IPS-NIHi11 (cell line): ENCODE data around the gene INSIG1.
A peak's percentile ranks its signal among the peaks of the same experiment; 100 is the strongest.

Source experiments
- DNase-seq: peaks from one replicate; pipeline ENCODE4 v3.0.0; 2012; ENCODE audit warnings: mixed read lengths, low spot score

Gene INSIG1

GRCh38 chr7:155327590-155328320, 30.1 kb downstream of the INSIG1 start:
- DNase-seq: no peak

DNA sequence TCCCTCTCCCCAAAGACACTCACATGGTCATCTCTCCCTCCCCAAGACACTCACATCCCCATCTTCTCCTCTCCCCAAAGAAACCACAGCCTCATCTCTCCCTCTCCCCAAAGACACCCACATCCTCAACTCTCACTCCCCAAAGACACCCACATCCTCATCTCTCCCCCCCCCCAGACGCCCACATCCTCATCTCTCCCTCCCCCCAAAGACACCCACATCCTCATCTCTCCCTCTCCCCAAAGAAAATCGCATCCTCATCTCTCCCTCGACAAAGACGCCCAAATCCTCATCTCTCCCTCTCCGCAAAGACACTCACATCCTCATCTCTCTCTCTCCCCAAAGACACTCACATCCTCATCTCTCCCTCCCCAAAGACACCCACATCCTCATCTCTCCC, 31.5 kb downstream of the INSIG1 start:
- DNase-seq: no peak

DNA sequence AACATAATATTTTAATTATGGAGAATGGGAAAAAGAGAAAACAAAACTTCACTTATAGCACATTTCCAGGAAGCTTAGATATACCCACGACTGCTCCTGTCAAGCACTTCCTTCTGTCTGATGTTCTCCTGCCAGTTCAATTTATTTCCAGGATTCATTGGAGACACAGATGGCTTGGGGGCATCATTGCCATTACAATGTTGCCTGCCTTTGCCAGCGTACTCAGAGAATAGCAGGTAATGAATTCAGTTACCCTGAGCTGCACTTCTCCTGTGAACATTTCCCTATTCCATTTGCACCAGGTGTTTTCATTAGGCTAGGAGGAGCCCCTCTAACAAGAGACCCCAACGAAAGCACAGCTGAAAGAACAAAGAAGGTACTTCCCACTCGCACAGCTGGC, 33.7 kb downstream of the INSIG1 start:
- DNase-seq: no peak

DNA sequence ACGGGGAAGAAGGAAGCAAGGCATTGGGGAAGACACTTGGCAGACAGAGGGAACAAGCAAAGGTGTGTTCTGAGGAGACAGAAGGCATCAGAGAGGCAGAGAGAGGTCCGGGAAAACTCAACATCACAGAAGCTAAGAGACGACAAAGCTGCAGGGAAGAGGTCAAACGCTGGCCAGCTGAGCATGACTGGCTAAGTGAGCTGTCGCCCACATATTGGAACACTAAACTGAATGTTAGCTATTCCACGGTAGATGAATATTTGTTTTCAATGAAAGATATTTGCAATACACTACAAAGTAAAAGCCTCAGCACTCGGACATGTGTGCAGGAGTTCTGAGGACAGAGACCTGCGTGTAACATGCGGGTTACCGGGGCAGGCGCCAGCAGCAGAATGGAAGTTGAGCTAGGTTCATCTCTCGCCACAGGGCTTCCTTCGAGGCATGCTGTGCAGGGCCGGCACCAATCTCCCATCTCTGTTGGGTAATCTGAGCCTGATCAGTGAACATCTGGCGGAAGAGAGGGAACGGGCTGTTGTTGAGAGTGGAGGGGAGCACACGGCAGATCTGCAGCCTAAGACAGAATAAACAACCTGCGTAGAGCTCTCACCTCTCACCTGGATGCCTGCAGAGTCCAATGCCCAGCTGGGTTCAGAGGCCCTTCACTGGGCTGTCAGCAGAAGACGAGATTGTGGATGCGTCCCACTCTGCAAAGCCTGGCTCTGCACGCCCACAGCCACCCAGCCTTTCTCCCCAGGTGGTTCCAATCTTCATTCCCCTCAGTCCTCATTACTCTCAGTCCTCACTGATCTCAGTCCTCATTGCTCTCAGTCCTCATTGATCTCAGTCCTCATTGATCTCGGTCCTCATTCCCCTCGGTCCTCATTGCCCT, 35.9 kb downstream of the INSIG1 start:
- no peak for DNase-seq

- no peak for DNase-seq
Measured at GRCh38 chr7:155336812-155337602, 39.3 kb downstream of the INSIG1 start.

DNA sequence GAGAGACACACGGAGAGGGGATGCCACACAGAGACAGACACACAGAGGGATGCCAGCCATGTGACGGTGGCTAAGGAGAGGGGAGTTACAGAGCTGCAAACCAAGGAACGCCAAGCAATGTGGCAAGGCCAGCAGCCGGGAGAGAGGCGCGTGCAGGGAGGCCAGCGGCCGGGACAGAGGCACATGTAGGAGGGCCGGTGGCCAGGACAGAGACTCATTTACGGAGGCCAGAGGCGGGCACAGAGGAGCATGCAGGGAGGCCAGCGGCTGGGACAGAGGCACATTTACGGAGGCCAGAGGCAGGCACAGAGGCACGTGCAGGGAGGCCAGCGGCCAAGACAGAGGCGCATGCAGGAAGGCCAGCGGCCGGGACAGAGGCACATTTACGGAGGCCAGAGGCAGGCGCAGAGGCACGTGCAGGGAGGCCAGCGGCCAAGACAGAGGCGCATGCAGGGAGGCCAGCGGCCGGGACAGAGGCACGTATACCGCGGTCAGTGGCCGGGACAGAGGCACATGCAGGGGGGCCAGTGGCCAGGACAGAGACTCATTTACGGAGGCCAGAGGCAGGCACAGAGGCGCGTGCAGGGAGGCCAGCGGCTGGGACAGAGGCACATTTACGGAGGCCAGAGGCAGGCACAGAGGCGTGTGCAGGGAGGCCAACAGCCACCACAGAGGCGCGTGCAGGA, 40.4 kb downstream of the INSIG1 start:
- no peak for DNase-seq

- DNase-seq: no peak
Measured at GRCh38 chr7:155338632-155339320, 41.1 kb downstream of the INSIG1 start.

DNA sequence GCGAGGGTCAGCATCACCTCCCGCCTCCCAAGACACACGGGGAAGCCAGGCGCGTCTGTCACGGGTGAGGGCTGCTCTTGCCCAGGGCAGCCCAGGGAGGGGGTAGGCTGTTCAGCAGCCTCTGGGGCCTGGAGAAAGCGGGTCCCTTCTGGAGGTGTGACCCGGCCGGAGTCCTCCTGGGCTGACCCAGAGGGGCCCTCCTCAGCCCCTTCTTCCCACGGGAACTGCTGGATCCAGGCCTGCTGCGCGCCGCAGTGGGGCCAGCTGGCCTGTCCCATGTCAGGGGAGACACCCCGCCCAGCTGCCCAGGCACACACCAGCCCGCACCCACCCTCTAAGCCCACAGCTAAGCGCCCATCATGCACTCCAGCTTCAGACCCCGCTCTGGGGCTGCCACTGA, 41.8 kb downstream of the INSIG1 start:
- DNase-seq: no peak

DNA sequence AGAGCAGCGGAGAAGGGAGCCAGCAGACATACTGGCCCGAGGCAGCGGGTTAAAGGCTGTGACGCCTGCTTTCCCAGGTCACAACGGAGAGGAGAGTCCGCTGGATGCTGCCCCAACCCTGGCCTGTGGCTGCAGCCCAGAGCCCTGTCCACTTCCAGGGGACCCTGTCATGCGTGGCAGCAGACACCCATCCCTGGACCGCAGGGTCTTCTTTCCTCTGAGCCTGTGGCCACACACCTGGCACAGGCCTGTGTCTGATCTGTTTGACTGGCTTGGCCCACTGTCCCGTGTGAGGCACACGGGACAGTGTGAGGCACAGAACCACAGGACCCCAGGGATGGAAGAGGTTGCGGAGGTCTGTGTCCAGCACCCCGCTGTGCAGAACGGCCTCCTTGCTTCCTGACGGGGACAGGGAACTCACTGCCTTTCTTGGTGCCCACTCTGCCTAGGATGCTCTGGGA, 42.4 kb downstream of the INSIG1 start:
- DNase-seq: no peak

GRCh38 chr7:155340721-155341120, 43.0 kb downstream of the INSIG1 start:
- no peak for DNase-seq

DNA sequence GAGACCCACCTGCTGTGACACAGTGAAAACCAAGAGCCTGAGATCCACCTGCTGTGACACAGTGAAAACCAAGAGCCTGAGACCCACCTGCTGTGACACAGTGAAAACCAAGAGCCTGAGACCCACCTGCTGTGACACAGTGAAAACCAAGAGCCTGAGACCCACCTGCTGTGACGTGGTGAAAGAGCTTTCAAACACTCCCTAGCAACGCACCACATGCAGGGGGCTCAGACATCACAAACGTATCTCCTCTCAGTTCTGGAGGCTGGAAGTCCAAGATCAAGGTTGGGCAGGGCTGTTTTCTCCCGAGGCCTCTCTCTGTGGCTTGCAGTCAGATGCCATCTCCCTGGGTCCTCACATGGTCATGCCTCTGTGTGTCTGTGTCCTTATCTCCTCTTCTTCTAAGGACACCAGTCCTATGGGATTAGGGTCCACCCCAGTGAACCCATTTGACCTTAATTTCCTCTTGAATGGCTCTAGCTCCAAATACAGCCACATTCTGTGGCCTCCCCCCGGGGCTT, 43.8 kb downstream of the INSIG1 start:
- no peak for DNase-seq

DNA sequence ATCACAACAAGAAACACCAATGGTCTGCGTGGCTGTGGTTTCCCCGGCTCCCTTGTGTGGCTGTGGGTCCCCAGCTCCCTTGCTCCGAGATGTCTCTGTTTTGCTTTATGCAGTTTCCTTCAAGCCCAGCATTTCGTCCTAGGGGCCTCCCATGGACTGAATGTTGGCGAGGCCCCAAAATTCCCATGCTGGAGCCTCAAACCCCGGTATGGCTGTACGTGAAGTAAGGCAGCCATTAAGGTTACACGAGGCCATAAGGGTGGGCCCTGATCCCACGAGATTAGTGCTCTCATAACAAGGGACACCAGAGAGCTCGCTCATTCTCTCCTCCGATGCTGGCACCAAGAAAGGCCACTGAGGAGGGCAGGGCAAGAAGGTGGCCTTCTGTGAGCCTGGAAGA, 44.6 kb downstream of the INSIG1 start:
- DNase-seq: no peak

DNA sequence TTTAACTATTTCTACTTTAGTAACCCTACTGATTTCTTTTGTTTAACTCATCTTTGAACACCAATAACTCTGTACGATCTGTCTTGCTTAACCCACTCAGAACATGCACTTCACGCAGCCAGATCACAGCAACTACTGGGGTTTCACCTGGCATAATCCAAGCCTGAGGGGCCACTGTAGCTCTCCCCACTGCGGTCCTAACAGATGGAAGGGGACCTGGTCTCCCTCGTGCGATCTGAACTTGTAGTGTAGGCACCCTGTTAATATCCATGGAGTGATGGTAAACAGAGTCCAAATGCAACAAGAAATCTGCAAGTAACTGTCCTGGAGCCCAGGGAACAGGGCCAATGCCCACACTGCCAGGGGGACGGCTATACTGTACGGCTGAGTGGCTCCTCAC, 45.5 kb downstream of the INSIG1 start:
- DNase-seq: no peak

DNA sequence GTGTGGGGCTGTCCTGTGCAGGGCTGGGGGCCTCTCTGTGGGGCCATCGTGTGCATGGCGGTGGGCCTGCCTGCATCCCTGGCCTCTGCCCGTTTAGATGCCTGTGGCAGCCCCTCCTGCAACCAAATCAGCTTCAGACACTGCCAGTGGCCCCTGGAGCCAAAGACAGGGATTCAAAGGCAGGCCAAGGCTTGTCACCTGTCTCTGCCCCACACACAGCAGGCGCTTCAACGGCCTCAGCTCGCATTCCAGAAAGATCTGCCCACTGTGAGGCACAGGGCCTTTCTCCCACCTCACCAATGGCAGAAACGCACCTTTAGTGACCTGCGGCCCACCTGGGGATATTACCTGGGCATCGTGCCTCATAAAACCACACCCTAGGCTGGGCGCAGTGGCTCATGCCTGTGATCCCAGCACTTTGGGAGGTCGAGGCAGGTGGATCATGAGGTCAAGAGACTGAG, 46.0 kb downstream of the INSIG1 start:
- DNase-seq: no peak

- peak; percentile 52 for DNase-seq
Measured at GRCh38 chr7:155344270-155344617, 46.6 kb downstream of the INSIG1 start.

- peak; percentile 95 for DNase-seq
Measured at GRCh38 chr7:155344618-155345433, 47.1 kb downstream of the INSIG1 start.

- no peak for DNase-seq
Measured at GRCh38 chr7:155345490-155345889, 47.8 kb downstream of the INSIG1 start.

DNA sequence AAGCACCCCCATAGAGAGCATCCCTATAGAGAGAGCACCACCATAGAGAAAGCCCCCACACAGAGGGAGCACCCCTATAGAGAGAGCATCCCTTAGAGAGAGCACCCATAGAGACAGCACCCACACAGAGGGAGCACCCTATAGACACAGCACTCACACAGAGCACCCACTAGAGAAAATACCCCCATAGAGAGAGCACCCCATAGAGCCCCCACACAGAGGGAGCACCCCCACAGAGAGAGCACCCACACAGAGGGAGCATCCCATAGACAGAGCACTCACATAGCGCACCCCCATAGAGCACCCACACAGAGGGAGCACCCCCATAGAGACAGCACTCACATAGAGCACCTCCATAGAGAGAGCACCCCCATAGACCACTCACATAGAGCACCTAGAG, 48.6 kb downstream of the INSIG1 start:
- DNase-seq: no peak

DNA sequence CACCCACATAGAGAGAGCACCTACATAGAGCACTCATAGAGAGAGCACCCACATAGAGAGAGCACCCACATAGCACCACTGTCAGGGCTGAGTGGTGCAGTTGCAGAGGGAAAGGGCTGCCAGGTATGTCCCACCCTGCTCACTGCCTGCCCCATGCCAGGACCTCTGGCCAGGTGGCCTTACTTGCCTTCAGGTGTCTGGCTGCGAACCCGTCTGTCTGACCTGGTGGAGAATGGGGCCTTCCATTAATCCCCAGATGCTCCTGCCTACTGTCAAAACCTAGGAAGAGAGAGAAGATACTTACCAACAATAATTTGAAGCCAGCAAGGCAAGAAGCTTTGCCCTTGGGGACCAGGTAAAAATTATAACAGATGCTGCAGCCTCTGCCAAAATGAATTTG, 51.1 kb downstream of the INSIG1 start:
- no peak for DNase-seq
